CD4-positive, alpha-beta memory T cell (primary cell): ENCODE measurements around the gene COL13A1. TPM values are rescaled to one million over a fixed set of nuclear protein-coding genes. Genes with fewer than 3 reads are reported as not detected.

Experiments used
- CTCF ChIA-PET: fragments of 350-600 bp; sonication (Branson Sonifier 250); formaldehyde crosslinking; loops from one replicate; lab custom pipeline; 2021; ENCODE audit warnings: inconsistent platforms; ENCODE audit not compliant: partially characterized antibody; lab: Charles Lee
- POLR2A ChIA-PET: fragments of 350-600 bp; sonication (Branson Sonifier 250); formaldehyde crosslinking; loops from one replicate; lab custom pipeline; 2021; ENCODE audit not compliant: partially characterized antibody; lab: Charles Lee
- DNase-seq, 5 donors: peaks; one replicate each; pipeline versions ENCODE4 v3.0.0 to v3.0.0-alpha.2; 2020 to 2022; ENCODE audit warnings: mixed read lengths in 1 of 5
- H3K27ac ChIP-seq: one replicate; pipeline ENCODE4 v1.7.0; 2013; ENCODE audit warnings: low read depth, low read length
- H3K27me3 ChIP-seq: 2 replicates; pipeline ENCODE4 v1.7.0; 2013; ENCODE audit warnings: mild to moderate bottlenecking, low read length, moderate library complexity; ENCODE audit not compliant: insufficient read depth
- H3K36me3 ChIP-seq: 2 replicates; pipeline ENCODE4 v1.7.0; 2013; ENCODE audit warnings: mild to moderate bottlenecking, low read length, moderate library complexity; ENCODE audit not compliant: insufficient read depth
- H3K4me1 ChIP-seq: 2 replicates; pipeline ENCODE4 v1.7.0; 2013; ENCODE audit warnings: mild to moderate bottlenecking, low read length, moderate library complexity; ENCODE audit not compliant: insufficient read depth
- H3K4me3 ChIP-seq, 2 donors: one replicate each; pipeline ENCODE4 v1.7.0; 2013; ENCODE audit warnings: low read length in 2 of 2, mild to moderate bottlenecking in 1 of 2
- H3K9me3 ChIP-seq, 2 donors: one replicate each; pipeline ENCODE4 v1.7.0; 2013; ENCODE audit warnings: low read length in 2 of 2, control low read depth in 1 of 2; ENCODE audit not compliant: control insufficient read depth in 1 of 2
- H3K27ac Mint-ChIP-seq, 7 donors: one replicate each; pipeline ENCODE4 v1.8.0; 2020 to 2021; ENCODE audit warnings: mixed read lengths in 7 of 7, mild to moderate bottlenecking in 6 of 7, inconsistent platforms in 3 of 7, moderate library complexity in 3 of 7
- H3K27me3 Mint-ChIP-seq, 2 donors: one replicate each; pipeline ENCODE4 v1.8.0; 2020 to 2021; ENCODE audit warnings: mixed read lengths in 2 of 2
- H3K36me3 Mint-ChIP-seq, 2 donors: one replicate each; pipeline ENCODE4 v1.8.0; 2020 to 2021; ENCODE audit warnings: mixed read lengths in 2 of 2, inconsistent platforms in 1 of 2, mild to moderate bottlenecking in 1 of 2
- H3K4me1 Mint-ChIP-seq, 4 donors: one replicate each; pipeline ENCODE4 v1.8.0; 2020 to 2021; ENCODE audit warnings: mixed read lengths in 4 of 4, mild to moderate bottlenecking in 1 of 4
- H3K4me3 Mint-ChIP-seq, 8 donors: one replicate each; pipeline ENCODE4 v1.8.0; 2020 to 2021; ENCODE audit warnings: mixed read lengths in 8 of 8, mild to moderate bottlenecking in 7 of 8, moderate library complexity in 6 of 8, inconsistent platforms in 3 of 8
- H3K9me3 Mint-ChIP-seq, 8 donors: one replicate each; pipeline ENCODE4 v1.8.0; 2020 to 2021; ENCODE audit warnings: mixed read lengths in 8 of 8, mild to moderate bottlenecking in 5 of 8, inconsistent platforms in 3 of 8, moderate library complexity in 1 of 8
- intact Hi-C: fragments of 100-400 bp; cut with micrococcal nuclease; formaldehyde crosslinking; loops from one replicate; pipeline ENCODE4 v1.15.1; 2023
- polyA plus RNA-seq, 2 donors: library from polyadenylated mRNA; unstranded; fragments of 300-500 nt; fragmentation: Illumina TruSeq; gene quantifications; one replicate each; pipeline ENCODE4 v1.2.3, GENCODE V29; 2021
- total RNA-seq, 2 experiments: library from RNA; stranded (reverse); gene quantifications; one replicate each; pipeline ENCODE4 v1.2.3, GENCODE V29; 2021

Gene COL13A1
- total and polyA plus RNA-seq, 4 experiments from 2014 or later, result not detected

DNA sequence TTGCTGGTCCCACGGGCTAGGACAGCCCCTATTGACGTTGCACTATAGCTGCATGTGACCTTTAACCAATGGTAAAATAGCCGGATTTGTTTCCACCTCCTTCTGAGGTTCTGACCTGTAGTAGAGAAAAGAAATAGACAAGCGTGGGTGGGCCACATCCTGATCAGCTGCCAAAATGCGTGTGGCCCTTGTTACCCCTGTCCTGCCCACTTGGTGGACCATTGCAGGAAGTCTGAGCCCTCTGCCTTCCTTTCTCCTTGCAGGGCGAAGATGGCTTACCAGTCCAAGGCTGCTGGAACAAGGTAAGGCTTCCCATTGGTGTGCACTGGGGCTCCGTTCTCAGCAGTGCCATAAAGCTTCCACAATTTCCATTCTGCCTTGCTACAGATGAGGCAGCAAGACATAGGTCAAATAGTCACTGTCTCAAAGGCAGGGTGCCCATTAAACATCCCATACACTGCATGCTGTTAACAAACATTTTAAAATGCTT, 155.1 kb downstream of the COL13A1 start:
- ChIA-PET POLR2A (no interaction called here), CTCF (interaction anchor here (2.4 kb wide), 1 partner anchor 19 kb away, joined by 8 read pairs; no protein-coding TSS in a partner anchor)
- H3K9me3 ChIP-seq, result no peaks in the 10 kb centered on the region
- H3K36me3 ChIP-seq, result no peaks in the 10 kb centered on the region
- H3K27ac ChIP-seq, result no peak overlapping the region
- no peak for DNase-seq
- H3K4me3 Mint-ChIP-seq, result no peak overlapping the region
- intact Hi-C loops, result no loop called here
- no peak overlapping the region for H3K27ac Mint-ChIP-seq
- peaks cover 0 to 1% (median 0%) of the 10 kb centered on the region in 8 donors for H3K9me3 Mint-ChIP-seq
- H3K4me1 ChIP-seq, result no peaks in the 10 kb centered on the region
- no peaks in the 10 kb centered on the region for H3K27me3 ChIP-seq
- no peaks in the 10 kb centered on the region for H3K4me1 Mint-ChIP-seq
- no peaks in the 10 kb centered on the region for H3K36me3 Mint-ChIP-seq
- no peak overlapping the region for H3K4me3 ChIP-seq
- peaks cover 4 to 22% of the 10 kb centered on the region in 2 donors for H3K27me3 Mint-ChIP-seq

DNA sequence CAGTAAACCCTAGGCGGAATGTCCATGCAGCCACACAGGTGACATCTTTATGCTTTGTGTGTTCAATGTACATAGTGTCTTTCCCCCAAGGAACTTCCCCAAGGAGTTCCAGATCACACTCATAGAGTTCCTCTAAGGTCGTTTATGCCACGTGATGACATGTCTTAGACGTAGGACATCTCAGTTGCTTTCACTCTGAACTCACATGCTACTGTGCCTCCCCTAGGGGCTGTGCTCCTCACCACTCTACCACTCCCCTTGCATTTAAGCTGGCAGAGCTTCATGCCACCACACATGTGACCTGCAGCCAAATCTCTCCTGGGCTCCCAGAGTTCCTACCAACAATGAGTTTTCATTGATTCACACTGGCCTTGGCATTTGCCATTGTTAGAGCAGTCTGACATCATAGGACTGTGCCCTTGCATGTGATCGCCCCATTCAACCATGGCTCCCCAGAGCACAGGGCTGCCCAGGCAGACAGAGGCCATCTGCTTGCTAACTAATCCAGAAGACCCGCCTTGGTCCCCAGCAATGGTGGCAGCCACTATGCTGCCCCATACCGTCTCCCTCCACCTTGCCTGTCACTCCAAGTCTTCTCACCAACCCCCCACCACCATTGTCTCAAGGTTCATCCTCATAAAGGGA, 155.7 kb downstream of the COL13A1 start:
- H3K4me1 ChIP-seq, result no peaks in the 10 kb centered on the region
- ChIA-PET POLR2A (no interaction called here), CTCF (interaction anchor here (0.8 to 2.4 kb wide), 10 partner anchors 9 to 442 kb away, joined by 3 to 8 read pairs (median 4); partner anchors contain the start of gene TYSND1)
- Mint-ChIP-seq H3K27ac (no peak overlapping the region), H3K4me3 (no peak overlapping the region), H3K9me3 (peaks cover 0 to 1% (median 0%) of the 10 kb centered on the region in 8 donors), H3K36me3 (no peaks in the 10 kb centered on the region), H3K4me1 (no peaks in the 10 kb centered on the region), H3K27me3 (peaks cover 4 to 22% of the 10 kb centered on the region in 2 donors)
- no peaks in the 10 kb centered on the region for H3K27me3 ChIP-seq
- no peak overlapping the region for H3K4me3 ChIP-seq
- no peaks in the 10 kb centered on the region for H3K36me3 ChIP-seq
- DNase-seq, result no peak
- no peak overlapping the region for H3K27ac ChIP-seq
- no peaks in the 10 kb centered on the region for H3K9me3 ChIP-seq
- intact Hi-C loops, result no loop called here

DNA sequence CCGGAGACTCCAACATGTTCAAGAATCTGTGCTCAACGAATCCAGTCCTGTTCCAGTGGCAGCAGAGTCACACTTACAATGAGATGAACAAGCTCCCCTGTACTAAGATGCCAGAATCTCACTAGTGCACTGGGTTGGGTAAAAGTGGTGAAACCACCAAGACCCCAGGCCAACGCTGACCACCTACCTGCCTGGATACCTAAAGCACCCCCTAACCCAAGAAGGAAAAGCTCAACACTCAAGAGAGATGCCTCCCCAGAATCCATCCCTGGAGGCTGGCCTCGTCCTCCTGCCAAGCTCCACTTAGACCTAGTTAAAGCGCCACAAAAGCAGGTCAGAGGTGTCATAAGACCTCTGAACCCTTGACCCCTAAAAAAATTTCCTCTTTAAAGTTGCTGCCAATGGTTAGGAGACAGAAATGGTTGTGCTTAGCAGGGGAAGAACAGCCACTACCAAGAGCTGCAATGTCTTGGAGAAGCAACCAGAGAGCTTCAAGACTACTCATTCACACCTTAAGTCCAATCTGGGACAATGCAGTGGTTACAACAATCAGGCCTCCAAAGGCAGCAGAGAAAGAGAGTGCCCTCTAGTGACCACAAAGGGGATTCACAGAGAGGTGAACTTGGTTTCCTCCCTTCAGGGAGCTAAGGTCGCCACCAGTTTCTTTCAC, 156.3 kb downstream of the COL13A1 start:
- Histone ChIP-seq H3K9me3 (no peaks in the 10 kb centered on the region), H3K27me3 (no peaks in the 10 kb centered on the region), H3K4me3 (no peak overlapping the region), H3K4me1 (no peaks in the 10 kb centered on the region), H3K27ac (no peak overlapping the region), H3K36me3 (no peaks in the 10 kb centered on the region)
- H3K27ac Mint-ChIP-seq, result no peak overlapping the region
- DNase-seq, result peak in 4 of 5 donors; percentile 7 to 22 (median 20)
- H3K9me3 Mint-ChIP-seq, result peaks cover 0 to 1% (median 0%) of the 10 kb centered on the region in 8 donors
- no peaks in the 10 kb centered on the region for H3K36me3 Mint-ChIP-seq
- peaks cover 5 to 21% of the 10 kb centered on the region in 2 donors for H3K27me3 Mint-ChIP-seq
- no peaks in the 10 kb centered on the region for H3K4me1 Mint-ChIP-seq
- ChIA-PET CTCF (interaction anchor here (0.8 to 2.5 kb wide), 16 partner anchors 8 to 443 kb away, joined by 3 to 9 read pairs (median 4); partner anchors contain the start of gene TYSND1), POLR2A (no interaction called here)
- intact Hi-C loops, result no loop called here
- no peak overlapping the region for H3K4me3 Mint-ChIP-seq

DNA sequence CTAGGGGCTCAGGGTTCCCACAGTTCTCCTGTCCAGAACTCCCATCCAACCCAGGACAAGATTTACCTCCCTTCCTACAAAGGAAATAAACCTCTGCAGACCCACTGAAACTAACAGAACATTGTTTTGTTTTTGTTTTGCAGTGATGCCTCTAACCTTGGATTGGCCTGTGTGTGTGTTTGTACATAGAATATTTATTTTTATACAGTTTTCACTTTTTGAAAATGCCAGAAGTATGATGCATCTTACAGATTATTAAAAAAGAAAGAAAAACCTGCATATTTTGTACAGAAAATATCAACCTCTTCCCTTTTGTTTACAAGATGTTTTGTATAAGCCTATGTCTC, 156.8 kb downstream of the COL13A1 start:
- peaks cover 4 to 25% of the 10 kb centered on the region in 2 donors for H3K27me3 Mint-ChIP-seq
- H3K9me3 ChIP-seq, result no peaks in the 10 kb centered on the region
- POLR2A ChIA-PET, result no interaction called here
- H3K27me3 ChIP-seq, result no peaks in the 10 kb centered on the region
- H3K4me3 Mint-ChIP-seq, result no peak overlapping the region
- H3K9me3 Mint-ChIP-seq, result peaks cover 0 to 1% (median 0%) of the 10 kb centered on the region in 8 donors
- H3K27ac Mint-ChIP-seq, result no peak overlapping the region
- H3K36me3 ChIP-seq, result no peaks in the 10 kb centered on the region
- CTCF ChIA-PET, result interaction anchor here (0.9 to 2.5 kb wide), 16 partner anchors 9 to 443 kb away, joined by 3 to 9 read pairs (median 4); partner anchors contain the start of gene TYSND1
- no peak overlapping the region for H3K4me3 ChIP-seq
- H3K27ac ChIP-seq, result no peak overlapping the region
- H3K36me3 Mint-ChIP-seq, result no peaks in the 10 kb centered on the region
- intact Hi-C loops, result no loop called here
- no peaks in the 10 kb centered on the region for H3K4me1 Mint-ChIP-seq
- DNase-seq, result no peak
- no peaks in the 10 kb centered on the region for H3K4me1 ChIP-seq

DNA sequence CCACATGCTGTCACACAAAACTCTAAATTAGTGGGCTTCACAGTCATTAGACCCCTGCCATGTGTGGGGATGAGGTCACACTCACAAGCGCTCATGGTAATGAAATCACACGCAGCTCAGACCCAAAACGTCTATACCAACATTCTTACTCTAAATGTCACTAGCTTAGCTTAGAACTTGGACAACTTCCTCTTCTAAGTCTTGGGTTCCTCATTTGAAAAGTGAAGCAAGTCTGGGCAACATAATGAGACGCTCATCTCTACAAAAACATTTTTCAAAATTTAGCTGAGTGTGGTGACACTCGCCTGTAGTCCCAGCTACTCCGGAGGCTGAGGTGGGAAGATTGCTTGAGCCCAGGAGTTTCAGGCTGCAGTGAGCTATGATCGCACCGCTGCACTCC, 158.2 kb downstream of the COL13A1 start:
- no peaks in the 10 kb centered on the region for H3K9me3 ChIP-seq
- H3K27ac Mint-ChIP-seq, result no peak overlapping the region
- H3K4me3 ChIP-seq, result no peak overlapping the region
- H3K4me1 Mint-ChIP-seq, result no peaks in the 10 kb centered on the region
- H3K4me3 Mint-ChIP-seq, result no peak overlapping the region
- H3K36me3 ChIP-seq, result no peaks in the 10 kb centered on the region
- peaks cover 0 to 1% (median 0%) of the 10 kb centered on the region in 8 donors for H3K9me3 Mint-ChIP-seq
- no peaks in the 10 kb centered on the region for H3K4me1 ChIP-seq
- no peak for DNase-seq
- H3K27ac ChIP-seq, result no peak overlapping the region
- no peaks in the 10 kb centered on the region for H3K36me3 Mint-ChIP-seq
- peaks cover 4 to 29% of the 10 kb centered on the region in 2 donors for H3K27me3 Mint-ChIP-seq
- no peaks in the 10 kb centered on the region for H3K27me3 ChIP-seq
- CTCF ChIA-PET, result interaction anchor here (0.7 to 2.5 kb wide), 10 partner anchors 10 to 1187 kb away, joined by 3 to 9 read pairs (median 3); no protein-coding TSS in a partner anchor
- POLR2A ChIA-PET, result no interaction called here
- intact Hi-C loops, result no loop called here

DNA sequence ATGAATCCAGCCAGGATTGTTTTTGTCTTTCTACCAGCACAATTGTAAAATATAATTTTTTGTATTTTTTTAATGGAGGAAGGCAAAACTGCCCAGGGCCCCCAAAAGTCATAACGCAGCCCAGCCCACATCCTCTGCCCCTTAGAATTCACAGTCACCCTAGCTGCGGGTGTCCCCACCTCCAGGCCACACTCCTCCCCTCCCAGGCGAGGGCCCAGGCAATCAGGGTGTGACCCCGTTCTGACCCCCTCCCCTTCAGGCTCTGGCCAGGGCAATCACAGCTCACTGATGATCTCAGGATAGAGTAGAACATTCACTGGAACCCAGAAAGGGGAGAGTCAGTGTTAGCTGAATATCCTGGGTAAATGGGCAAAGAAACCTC, 158.9 kb downstream of the COL13A1 start:
- H3K27ac Mint-ChIP-seq, result no peak overlapping the region
- no peak overlapping the region for H3K4me3 Mint-ChIP-seq
- no peaks in the 10 kb centered on the region for H3K36me3 ChIP-seq
- ChIA-PET POLR2A (no interaction called here), CTCF (interaction anchor here (1.0 to 2.5 kb wide), 3 partner anchors 11 to 133 kb away, joined by 3 to 9 read pairs (median 3); no protein-coding TSS in a partner anchor)
- H3K4me1 ChIP-seq, result no peaks in the 10 kb centered on the region
- no peaks in the 10 kb centered on the region for H3K27me3 ChIP-seq
- peaks cover 0 to 1% (median 0%) of the 10 kb centered on the region in 8 donors for H3K9me3 Mint-ChIP-seq
- H3K36me3 Mint-ChIP-seq, result no peaks in the 10 kb centered on the region
- H3K4me3 ChIP-seq, result no peak overlapping the region
- H3K27me3 Mint-ChIP-seq, result peaks cover 4 to 29% of the 10 kb centered on the region in 2 donors
- H3K27ac ChIP-seq, result no peak overlapping the region
- intact Hi-C loops, result no loop called here
- H3K4me1 Mint-ChIP-seq, result no peaks in the 10 kb centered on the region
- no peak for DNase-seq
- H3K9me3 ChIP-seq, result no peaks in the 10 kb centered on the region
